ENCODE data around the gene CDK1. TPM values are rescaled to one million over a fixed set of nuclear protein-coding genes. Genes with fewer than 3 reads are reported as not detected.

Gene CDK1
- total and polyA plus RNA-seq, 2 donors (not counting 1 experiment from before 2014, with no cell fraction given): 0.54 to 0.71 TPM

DNA sequence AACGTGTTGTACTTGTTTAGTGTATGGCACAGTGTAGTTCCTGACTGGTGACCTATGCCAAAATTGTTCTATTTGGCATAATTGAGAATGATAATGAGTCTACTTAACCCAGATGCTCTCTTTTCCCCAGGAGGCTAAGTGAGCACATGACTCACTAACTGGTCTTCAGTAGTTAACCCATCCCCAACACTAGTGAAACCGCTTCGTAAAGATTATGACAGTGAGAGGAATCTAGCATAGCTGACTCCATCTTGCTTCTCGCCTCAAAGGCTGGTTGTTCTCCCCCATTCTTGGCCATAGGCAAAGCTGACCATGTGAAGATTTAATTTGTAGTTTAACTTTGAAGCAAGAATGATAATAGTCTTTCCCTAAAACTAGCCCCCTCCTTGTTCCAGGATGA, 47.2 kb downstream of the CDK1 start:
- no peak for ATAC-seq (ENCODE audit: low read depth)
- no peak overlapping the region for H3K27ac ChIP-seq (ENCODE audit: low read length in 2 of 2)
- Mint-ChIP-seq H3K27me3 (peaks cover 15% of the 10 kb centered on the region), H3K4me3 (no peak overlapping the region), H3K4me1 (no peaks in the 10 kb centered on the region), H3K27ac (no peak overlapping the region), H3K9me3 (ENCODE audit: insufficient read depth) (no peaks in the 10 kb centered on the region)
- ChIA-PET POLR2A (no interaction called here), CTCF (interaction anchor here (0.8 to 2.1 kb wide), 3 partner anchors 9 to 141 kb away, joined by 3 to 5 read pairs (median 3); no protein-coding TSS in a partner anchor)
- no peak overlapping the region for H3K4me3 ChIP-seq (ENCODE audit: control extremely low read depth in 1 of 5, extremely low read depth in 1 of 5, insufficient read depth in 1 of 5, low read depth in 2 of 5, low read length in 4 of 5)
- TF ChIP-seq CTCF (IDR thresholded peaks at IDR 0.05): no peak
- no peak for TF ChIP-seq EZH2 (IDR thresholded peaks at IDR 0.05; ENCODE audit: borderline replicate concordance, insufficient read depth, low read depth, low read length, poor library complexity, severe bottlenecking)
- intact Hi-C loops (cut with micrococcal nuclease): no loop called here
- no peaks in the 10 kb centered on the region for H3K79me2 ChIP-seq (ENCODE audit: control insufficient read depth, insufficient read depth, low read length)
- H2AFZ ChIP-seq (ENCODE audit: insufficient read depth, low read depth, low read length, poor library complexity, severe bottlenecking): no peak overlapping the region
- no peaks in the 10 kb centered on the region for H3K36me3 ChIP-seq (replicated peaks in 1 of 2; ENCODE audit: control extremely low read depth in 1 of 2, control insufficient read depth in 1 of 2, extremely low read depth in 1 of 2, insufficient read depth in 2 of 2, low read length in 1 of 2)
- no peaks in the 10 kb centered on the region for H3K9me3 ChIP-seq (ENCODE audit: control extremely low read depth in 1 of 3, control insufficient read depth in 2 of 3, insufficient read depth in 1 of 3, low read length in 2 of 3)
- no peaks in the 10 kb centered on the region for H3K4me1 ChIP-seq (ENCODE audit: control insufficient read depth in 2 of 2, insufficient read depth in 2 of 2, low read length in 2 of 2)
- no peak overlapping the region for H3K4me2 ChIP-seq (replicated peaks; ENCODE audit: low read depth, low read length, poor library complexity, severe bottlenecking)
- H3K27me3 ChIP-seq (replicated peaks in 1 of 4; ENCODE audit: control extremely low read depth in 1 of 4, control insufficient read depth in 3 of 4, insufficient read depth in 4 of 4, low read length in 3 of 4): peaks cover 0 to 4% (median 0%) of the 10 kb centered on the region in 4 experiments
- H4K20me1 ChIP-seq (ENCODE audit: control insufficient read depth, insufficient read depth, low read length, poor library complexity, severe bottlenecking): no peaks in the 10 kb centered on the region
- DNase-seq: no peak
- H3K9ac ChIP-seq (ENCODE audit: low read length): no peak overlapping the region
- WGBS (ENCODE audit: insufficient coverage): 78% methylated on average over 3 of the region's 4 CpGs

DNA sequence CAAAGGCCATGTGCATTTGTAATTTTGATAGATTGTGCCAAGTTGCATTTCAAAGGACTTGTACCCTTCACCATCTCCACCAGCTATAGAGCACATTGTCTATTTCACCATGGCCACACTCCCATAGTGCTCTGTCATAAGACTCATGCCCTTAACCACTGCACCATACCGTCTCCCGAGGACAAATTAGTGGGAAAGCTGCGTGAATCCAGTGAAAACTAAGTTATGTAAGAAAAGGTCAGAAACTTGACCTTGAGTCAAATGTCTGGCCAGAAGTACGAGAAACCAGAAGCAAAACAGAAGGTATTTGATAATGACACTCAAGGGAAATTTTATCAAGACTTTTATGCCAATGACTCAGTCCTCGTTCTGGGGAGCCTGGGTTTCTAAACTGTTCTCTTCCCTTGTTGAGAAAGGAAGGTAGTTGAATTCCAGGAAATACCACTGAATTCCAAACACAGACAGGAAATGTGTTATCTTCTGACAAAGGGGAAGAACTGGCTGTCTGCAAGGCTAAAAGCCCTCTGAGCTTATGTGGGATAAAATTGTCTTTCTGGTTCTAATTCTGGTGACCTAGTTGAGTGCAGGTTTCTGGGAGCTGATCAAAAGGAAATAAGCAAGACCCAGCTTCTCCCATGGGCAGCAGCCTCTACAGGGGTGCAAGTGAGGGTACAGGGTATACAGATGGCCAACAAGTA, 49.7 kb downstream of the CDK1 start:
- H3K79me2 ChIP-seq (ENCODE audit: control insufficient read depth, insufficient read depth, low read length): no peaks in the 10 kb centered on the region
- ChIA-PET POLR2A (no interaction called here), CTCF (no interaction called here)
- TF ChIP-seq CTCF (IDR thresholded peaks at IDR 0.05) (no peak), EZH2 (IDR thresholded peaks at IDR 0.05; ENCODE audit: borderline replicate concordance, insufficient read depth, low read depth, low read length, poor library complexity, severe bottlenecking) (no peak)
- no peak for ATAC-seq (ENCODE audit: low read depth)
- no peak overlapping the region for H3K27ac ChIP-seq (ENCODE audit: low read length in 2 of 2)
- Mint-ChIP-seq H3K27me3 (peaks cover 15% of the 10 kb centered on the region), H3K27ac (no peak overlapping the region), H3K9me3 (ENCODE audit: insufficient read depth) (no peaks in the 10 kb centered on the region), H3K4me3 (no peak overlapping the region), H3K4me1 (no peaks in the 10 kb centered on the region)
- WGBS (ENCODE audit: insufficient coverage): 71% methylated on average over 1 of the region's 5 CpGs
- no peak for DNase-seq
- no peaks in the 10 kb centered on the region for H4K20me1 ChIP-seq (ENCODE audit: control insufficient read depth, insufficient read depth, low read length, poor library complexity, severe bottlenecking)
- no peak overlapping the region for H3K9ac ChIP-seq (ENCODE audit: low read length)
- no peak overlapping the region for H3K4me3 ChIP-seq (ENCODE audit: control extremely low read depth in 1 of 5, extremely low read depth in 1 of 5, insufficient read depth in 1 of 5, low read depth in 2 of 5, low read length in 4 of 5)
- peaks cover 0 to 4% (median 0%) of the 10 kb centered on the region in 4 experiments for H3K27me3 ChIP-seq (replicated peaks in 1 of 4; ENCODE audit: control extremely low read depth in 1 of 4, control insufficient read depth in 3 of 4, insufficient read depth in 4 of 4, low read length in 3 of 4)
- no peak overlapping the region for H3K4me2 ChIP-seq (replicated peaks; ENCODE audit: low read depth, low read length, poor library complexity, severe bottlenecking)
- intact Hi-C loops (cut with micrococcal nuclease): no loop called here
- no peaks in the 10 kb centered on the region for H3K4me1 ChIP-seq (ENCODE audit: control insufficient read depth in 2 of 2, insufficient read depth in 2 of 2, low read length in 2 of 2)
- H2AFZ ChIP-seq (ENCODE audit: insufficient read depth, low read depth, low read length, poor library complexity, severe bottlenecking): no peak overlapping the region
- no peaks in the 10 kb centered on the region for H3K9me3 ChIP-seq (ENCODE audit: control extremely low read depth in 1 of 3, control insufficient read depth in 2 of 3, insufficient read depth in 1 of 3, low read length in 2 of 3)
- H3K36me3 ChIP-seq (replicated peaks in 1 of 2; ENCODE audit: control extremely low read depth in 1 of 2, control insufficient read depth in 1 of 2, extremely low read depth in 1 of 2, insufficient read depth in 2 of 2, low read length in 1 of 2): no peaks in the 10 kb centered on the region

Measured in B cell (primary cell).